ENCODE measurements around the gene SELL.

SELL gene

DNA sequence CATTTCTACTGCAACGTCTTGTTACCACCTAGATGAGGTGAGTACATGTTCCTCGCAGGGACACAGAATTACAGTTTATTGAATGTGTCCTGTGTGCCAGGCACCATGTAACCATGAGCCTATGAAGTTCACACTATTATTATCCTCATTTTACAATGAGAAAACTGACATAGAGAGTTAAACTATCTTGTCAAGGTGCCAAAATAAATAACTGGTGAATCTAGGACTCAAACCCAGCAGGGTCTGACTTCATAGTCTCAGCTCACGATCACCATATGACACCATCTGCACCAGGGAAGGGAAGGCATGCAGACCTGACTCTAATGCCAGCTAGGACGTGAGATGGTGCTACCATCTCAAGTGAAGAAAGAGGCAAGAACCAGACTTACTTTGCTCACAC is 20.0 kb upstream of the SELL start:
- H4K20me1 ChIP-seq (ENCODE audit: low read depth, low read length), result no peaks in the 10 kb centered on the region
- H3K36me3 ChIP-seq (ENCODE audit: low read length), result no peaks in the 10 kb centered on the region
- no peaks in the 10 kb centered on the region for H3K9me2 ChIP-seq (replicated peaks; ENCODE audit: insufficient read depth, low read length)

GRCh38 chr1:169729991-169730390 is 18.6 kb upstream of the SELL start:
- Histone ChIP-seq H3K9me2 (replicated peaks; ENCODE audit: insufficient read depth, low read length) (no peaks in the 10 kb centered on the region), H2AFZ (ENCODE audit: low read depth, low read length, severe bottlenecking) (no peak overlapping the region), H3F3A (ENCODE audit: insufficient read depth) (no peaks in the 10 kb centered on the region), H3K36me3 (ENCODE audit: low read length) (no peaks in the 10 kb centered on the region), H3K4me3 (ENCODE audit: insufficient read depth, low read length, poor library complexity, severe bottlenecking) (no peak overlapping the region), H3K9me3 (ENCODE audit: insufficient read depth, low read length) (no peaks in the 10 kb centered on the region), H3K9ac (ENCODE audit: low read length) (no peak overlapping the region), H3K27ac (ENCODE audit: low read depth, low read length) (no peak overlapping the region), H3K4me2 (ENCODE audit: low read depth, low read length, poor library complexity, severe bottlenecking) (no peak overlapping the region), H3K27me3 (ENCODE audit: low read length) (no peaks in the 10 kb centered on the region), H4K20me1 (ENCODE audit: low read depth, low read length) (no peaks in the 10 kb centered on the region), H3K79me2 (ENCODE audit: insufficient read depth, low read length) (no peaks in the 10 kb centered on the region)
- TF ChIP-seq, protein P1, sequence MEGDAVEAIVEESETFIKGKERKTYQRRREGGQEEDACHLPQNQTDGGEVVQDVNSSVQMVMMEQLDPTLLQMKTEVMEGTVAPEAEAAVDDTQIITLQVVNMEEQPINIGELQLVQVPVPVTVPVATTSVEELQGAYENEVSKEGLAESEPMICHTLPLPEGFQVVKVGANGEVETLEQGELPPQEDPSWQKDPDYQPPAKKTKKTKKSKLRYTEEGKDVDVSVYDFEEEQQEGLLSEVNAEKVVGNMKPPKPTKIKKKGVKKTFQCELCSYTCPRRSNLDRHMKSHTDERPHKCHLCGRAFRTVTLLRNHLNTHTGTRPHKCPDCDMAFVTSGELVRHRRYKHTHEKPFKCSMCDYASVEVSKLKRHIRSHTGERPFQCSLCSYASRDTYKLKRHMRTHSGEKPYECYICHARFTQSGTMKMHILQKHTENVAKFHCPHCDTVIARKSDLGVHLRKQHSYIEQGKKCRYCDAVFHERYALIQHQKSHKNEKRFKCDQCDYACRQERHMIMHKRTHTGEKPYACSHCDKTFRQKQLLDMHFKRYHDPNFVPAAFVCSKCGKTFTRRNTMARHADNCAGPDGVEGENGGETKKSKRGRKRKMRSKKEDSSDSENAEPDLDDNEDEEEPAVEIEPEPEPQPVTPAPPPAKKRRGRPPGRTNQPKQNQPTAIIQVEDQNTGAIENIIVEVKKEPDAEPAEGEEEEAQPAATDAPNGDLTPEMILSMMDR (IDR thresholded peaks at IDR 0.05; ENCODE audit: insufficient read depth, low read length, poor library complexity, severe bottlenecking), result no peak
- no peak for TF ChIP-seq EZH2phosphoT487 (conservative IDR thresholded peaks at IDR 0.05; ENCODE audit: low read length)

More for the DNA sequence above, 20.0 kb upstream of the SELL start:
- H3K79me2 ChIP-seq (ENCODE audit: insufficient read depth, low read length), result no peaks in the 10 kb centered on the region
- H3K27ac ChIP-seq (ENCODE audit: low read depth, low read length), result no peak overlapping the region
- no peaks in the 10 kb centered on the region for H3K27me3 ChIP-seq (ENCODE audit: low read length)
- H3K9ac ChIP-seq (ENCODE audit: low read length), result no peak overlapping the region
- no peak overlapping the region for H3K4me3 ChIP-seq (ENCODE audit: insufficient read depth, low read length, poor library complexity, severe bottlenecking)
- H2AFZ ChIP-seq (ENCODE audit: low read depth, low read length, severe bottlenecking), result no peak overlapping the region
- no peak overlapping the region for H3K4me2 ChIP-seq (ENCODE audit: low read depth, low read length, poor library complexity, severe bottlenecking)
- no peaks in the 10 kb centered on the region; the same call in 1 of the 2 replicates for H3K9me3 ChIP-seq (ENCODE audit: insufficient read depth, low read length)
- no peak for TF ChIP-seq EZH2phosphoT487 (conservative IDR thresholded peaks at IDR 0.05; ENCODE audit: low read length)
- TF ChIP-seq, protein P1 (IDR thresholded peaks at IDR 0.05; ENCODE audit: insufficient read depth, low read length, poor library complexity, severe bottlenecking), result no peak
- no peaks in the 10 kb centered on the region for H3F3A ChIP-seq (ENCODE audit: insufficient read depth)

- H3K9ac ChIP-seq (ENCODE audit: low read length), result no peak overlapping the region
- no peaks in the 10 kb centered on the region for H3K36me3 ChIP-seq (ENCODE audit: low read length)
- H3K4me3 ChIP-seq (ENCODE audit: insufficient read depth, low read length, poor library complexity, severe bottlenecking), result no peak overlapping the region
- H3F3A ChIP-seq (ENCODE audit: insufficient read depth), result no peaks in the 10 kb centered on the region
- no peak overlapping the region for H2AFZ ChIP-seq (ENCODE audit: low read depth, low read length, severe bottlenecking)
- H3K9me3 ChIP-seq (ENCODE audit: insufficient read depth, low read length), result no peaks in the 10 kb centered on the region
- no peak overlapping the region for H3K27ac ChIP-seq (ENCODE audit: low read depth, low read length)
- H3K79me2 ChIP-seq (ENCODE audit: insufficient read depth, low read length), result no peaks in the 10 kb centered on the region
- H3K4me2 ChIP-seq (ENCODE audit: low read depth, low read length, poor library complexity, severe bottlenecking), result no peak overlapping the region
- H3K27me3 ChIP-seq (ENCODE audit: low read length), result no peaks in the 10 kb centered on the region
- H4K20me1 ChIP-seq (ENCODE audit: low read depth, low read length), result no peaks in the 10 kb centered on the region
- no peaks in the 10 kb centered on the region for H3K9me2 ChIP-seq (replicated peaks; ENCODE audit: insufficient read depth, low read length)
- TF ChIP-seq EZH2phosphoT487 (conservative IDR thresholded peaks at IDR 0.05; ENCODE audit: low read length), result no peak
- TF ChIP-seq, protein P1 (IDR thresholded peaks at IDR 0.05; ENCODE audit: insufficient read depth, low read length, poor library complexity, severe bottlenecking), result no peak
These were observed 15.9 kb upstream of the SELL start for GRCh38 chr1:169727307-169727706.

Measured in SU-DHL-6 (cell line).